ENCODE results near the gene CABP7.

DNA sequence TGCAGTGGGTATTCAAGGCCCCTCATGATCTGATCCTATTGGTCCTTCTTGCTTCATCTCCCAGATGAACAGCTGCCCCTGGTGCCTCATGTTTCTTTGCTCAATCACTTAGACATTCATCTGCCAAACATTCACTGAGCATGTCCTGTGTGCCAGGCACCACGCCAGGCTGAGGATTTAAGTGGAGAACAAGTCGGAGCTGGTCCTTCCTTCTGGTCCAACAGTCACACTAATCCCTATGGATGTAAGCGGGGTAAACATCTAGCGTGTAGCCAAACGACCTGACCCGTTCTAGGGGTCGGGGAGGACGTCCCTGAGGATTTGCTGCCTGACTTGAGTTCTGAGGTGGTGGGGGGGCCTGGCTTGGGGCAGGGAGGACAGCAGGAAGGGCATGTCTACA lies 25.1 kb downstream of the CABP7 start:
- TF ChIP-seq FOS (IDR thresholded peaks at IDR 0.05; ENCODE audit: borderline replicate concordance, insufficient read depth, low read length), result no peak
- no peak for TF ChIP-seq EZH2 (IDR thresholded peaks at IDR 0.05; ENCODE audit: borderline replicate concordance, low read depth, low read length, severe bottlenecking)
- TF ChIP-seq, protein P1, sequence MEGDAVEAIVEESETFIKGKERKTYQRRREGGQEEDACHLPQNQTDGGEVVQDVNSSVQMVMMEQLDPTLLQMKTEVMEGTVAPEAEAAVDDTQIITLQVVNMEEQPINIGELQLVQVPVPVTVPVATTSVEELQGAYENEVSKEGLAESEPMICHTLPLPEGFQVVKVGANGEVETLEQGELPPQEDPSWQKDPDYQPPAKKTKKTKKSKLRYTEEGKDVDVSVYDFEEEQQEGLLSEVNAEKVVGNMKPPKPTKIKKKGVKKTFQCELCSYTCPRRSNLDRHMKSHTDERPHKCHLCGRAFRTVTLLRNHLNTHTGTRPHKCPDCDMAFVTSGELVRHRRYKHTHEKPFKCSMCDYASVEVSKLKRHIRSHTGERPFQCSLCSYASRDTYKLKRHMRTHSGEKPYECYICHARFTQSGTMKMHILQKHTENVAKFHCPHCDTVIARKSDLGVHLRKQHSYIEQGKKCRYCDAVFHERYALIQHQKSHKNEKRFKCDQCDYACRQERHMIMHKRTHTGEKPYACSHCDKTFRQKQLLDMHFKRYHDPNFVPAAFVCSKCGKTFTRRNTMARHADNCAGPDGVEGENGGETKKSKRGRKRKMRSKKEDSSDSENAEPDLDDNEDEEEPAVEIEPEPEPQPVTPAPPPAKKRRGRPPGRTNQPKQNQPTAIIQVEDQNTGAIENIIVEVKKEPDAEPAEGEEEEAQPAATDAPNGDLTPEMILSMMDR (IDR thresholded peaks at IDR 0.05; ENCODE audit: extremely low read depth in 1 of 2, insufficient read depth in 1 of 2, low read depth in 1 of 2, low read length in 2 of 2), result no peak

Measured in endothelial cell of umbilical vein (primary cell).